Measurements from ENCODE around the gene PIK3R1.

Gene PIK3R1

DNA sequence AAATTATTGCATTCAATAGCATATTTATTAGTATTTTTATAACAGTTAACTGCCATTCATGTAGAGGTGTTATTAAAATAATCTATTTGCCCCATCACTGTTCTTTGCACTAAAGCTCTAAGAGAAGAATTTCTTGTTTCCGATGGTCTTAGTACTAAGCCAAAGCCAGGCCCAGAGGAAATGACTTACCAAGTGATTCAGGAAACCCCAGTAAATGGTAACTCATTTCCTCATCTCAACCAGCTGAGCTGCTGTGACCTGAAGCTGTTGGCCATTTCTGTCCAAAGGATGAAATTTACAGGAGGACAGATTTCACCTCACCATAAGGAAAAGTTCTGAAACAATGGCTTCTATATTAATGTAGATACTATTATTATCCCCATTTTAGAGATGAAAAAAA lies 117.0 kb downstream of the PIK3R1 start:
- no peak for DNase-seq

DNA sequence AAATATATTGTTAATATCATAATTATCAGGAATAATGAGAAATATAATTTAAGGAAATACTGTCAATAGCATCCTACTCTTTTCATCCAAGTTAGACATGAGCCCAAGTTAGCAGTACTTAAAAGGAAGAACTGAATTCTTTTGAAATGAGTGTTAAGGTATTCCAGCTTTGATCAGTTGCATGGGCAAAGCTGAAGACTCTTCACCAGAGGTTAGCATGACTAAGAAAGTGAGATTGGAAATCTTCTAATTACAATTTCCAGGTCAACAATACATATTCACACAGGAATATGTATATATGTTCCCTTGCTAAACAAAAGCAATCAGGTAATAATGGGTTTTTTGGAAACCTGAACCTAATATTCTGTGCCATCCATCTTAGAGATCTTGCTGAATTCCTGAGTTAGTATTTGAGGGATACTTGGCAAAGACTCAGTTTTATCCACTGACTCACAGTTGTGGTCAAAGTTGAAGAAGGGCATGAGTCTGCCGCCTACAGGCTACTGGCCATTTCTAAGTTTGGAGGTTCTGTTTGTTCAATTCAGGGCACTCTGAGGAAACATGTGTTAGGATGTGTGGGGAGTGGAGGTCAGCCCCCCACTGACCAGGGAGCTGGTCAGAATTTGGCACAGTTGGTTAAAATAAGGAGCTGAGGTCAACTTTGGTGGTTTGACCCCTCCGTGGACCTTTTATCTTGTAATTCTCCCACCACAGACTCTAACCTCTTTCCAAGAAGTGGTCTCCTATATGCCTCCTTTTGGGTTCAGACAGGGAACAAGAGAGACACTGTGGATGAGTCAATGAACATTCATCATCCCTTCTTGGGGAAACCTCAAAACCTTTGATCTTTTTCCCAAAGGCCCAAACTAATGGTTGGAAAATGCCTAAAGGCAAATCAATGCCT lies 118.3 kb downstream of the PIK3R1 start:
- no peak for DNase-seq

GRCh38 chr5:68334553-68334886 lies 119.0 kb downstream of the PIK3R1 start:
- no peak for DNase-seq

GRCh38 chr5:68335075-68335474 lies 119.5 kb downstream of the PIK3R1 start:
- DNase-seq = no peak

- DNase-seq = no peak
Observed at GRCh38 chr5:68336200-68336599, 120.6 kb downstream of the PIK3R1 start.

GRCh38 chr5:68337235-68337634 lies 121.7 kb downstream of the PIK3R1 start:
- no peak for DNase-seq

- no peak for DNase-seq
Observed at GRCh38 chr5:68339921-68340321, 124.4 kb downstream of the PIK3R1 start.

DNA sequence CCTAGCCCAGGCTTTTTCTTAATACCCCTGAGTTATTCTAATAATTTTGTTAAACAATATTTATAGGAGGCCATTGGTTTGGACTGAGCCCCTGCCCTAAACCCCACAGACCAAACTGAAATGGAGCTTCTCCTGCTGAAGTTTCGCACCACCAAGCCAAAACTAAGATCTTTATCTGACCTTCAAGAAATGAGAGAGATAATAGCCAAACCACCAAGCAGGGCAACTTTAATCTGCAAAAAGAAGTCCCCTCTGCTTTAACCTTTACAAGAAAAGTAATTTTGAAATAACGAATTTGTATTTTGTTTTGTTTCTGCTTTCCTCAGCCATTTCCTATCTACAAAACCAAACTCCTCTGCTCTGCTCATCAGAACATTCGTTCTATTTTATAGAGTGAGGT lies 125.5 kb downstream of the PIK3R1 start:
- no peak for DNase-seq

GRCh38 chr5:68342693-68343092 lies 127.1 kb downstream of the PIK3R1 start:
- DNase-seq = no peak

DNA sequence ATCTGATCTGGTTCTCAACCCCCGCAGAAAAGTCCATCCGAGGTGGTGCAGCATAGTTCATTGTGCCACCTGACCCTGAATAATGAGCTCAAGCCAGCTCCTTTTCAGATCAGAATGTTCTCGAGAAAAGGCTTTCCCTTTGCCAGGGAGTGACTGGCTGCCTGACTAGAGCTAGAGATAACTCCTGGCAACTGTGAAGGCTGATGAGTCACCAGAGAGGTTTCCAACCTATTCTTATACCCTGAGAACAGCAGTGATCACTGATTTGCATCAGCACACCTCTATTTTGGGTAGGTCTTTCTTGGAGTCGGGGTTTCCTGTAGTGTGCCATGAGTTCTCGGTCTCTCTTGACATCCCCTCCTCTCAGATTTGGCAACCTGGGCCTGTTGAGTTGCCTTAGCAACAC lies 127.9 kb downstream of the PIK3R1 start:
- no peak for DNase-seq

- peak in 1 of 2 donors; percentile 17 for DNase-seq
Observed at GRCh38 chr5:68344447-68345111, 129.0 kb downstream of the PIK3R1 start.

- no peak for DNase-seq
Observed at GRCh38 chr5:68345171-68345570, 129.6 kb downstream of the PIK3R1 start.

GRCh38 chr5:68345582-68345981 lies 130.0 kb downstream of the PIK3R1 start:
- DNase-seq = no peak

DNA sequence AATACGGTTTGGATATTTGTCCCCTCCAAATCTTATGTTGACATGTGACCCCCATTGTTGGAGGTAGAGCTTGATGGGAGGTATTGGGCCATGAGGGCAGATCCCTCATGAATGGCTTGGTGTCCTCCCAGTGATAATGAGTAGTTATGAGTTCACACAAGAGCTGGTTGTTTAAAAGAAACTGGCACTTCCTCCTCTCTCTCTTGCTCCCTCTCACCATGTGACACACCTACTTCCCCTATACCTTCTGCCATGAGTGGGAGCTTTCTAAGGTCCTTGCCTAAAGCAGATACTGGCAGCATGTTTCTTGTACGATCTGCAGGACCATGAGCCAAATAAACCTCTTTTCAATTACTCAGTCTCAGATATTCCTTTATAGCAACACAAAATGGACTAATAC lies 132.0 kb downstream of the PIK3R1 start:
- DNase-seq = peak in 1 of 2 donors; percentile 16

DNA sequence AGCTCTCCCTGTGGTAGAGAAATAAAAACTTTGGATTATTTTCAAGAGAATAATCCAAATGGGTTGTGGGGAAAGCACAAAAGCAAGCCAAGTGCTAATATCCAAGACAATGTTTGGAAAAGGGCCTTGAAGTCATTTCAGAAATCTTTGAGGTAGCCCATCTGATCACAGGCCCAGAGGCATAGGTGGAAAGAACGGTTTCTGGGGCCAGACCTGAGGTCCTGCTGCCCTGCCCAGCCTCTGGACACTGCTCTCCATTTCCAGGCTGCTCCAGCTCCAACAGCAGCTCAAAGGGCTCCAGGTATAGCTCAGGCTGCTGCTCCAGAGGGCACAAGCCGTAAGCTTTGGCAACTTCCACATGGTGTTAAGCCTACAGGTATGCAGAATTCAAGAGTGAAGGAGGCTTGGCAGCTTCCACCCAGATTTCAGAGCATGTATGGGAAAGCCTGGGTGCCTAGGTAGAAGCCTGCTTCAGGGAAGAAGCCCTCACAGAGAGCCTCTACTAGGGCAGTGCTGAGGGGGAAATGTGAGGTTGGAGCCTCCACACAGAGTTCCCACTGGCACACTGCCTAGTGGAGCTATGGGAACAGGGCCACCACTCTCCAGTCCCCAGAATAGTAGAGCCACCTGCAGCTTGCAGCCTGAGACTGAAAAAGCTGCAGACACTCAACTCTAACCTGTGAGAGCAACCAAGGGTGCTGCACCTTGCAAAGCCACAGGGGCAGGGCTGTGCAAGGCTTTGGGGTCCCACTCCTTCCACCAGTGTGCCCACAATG lies 133.1 kb downstream of the PIK3R1 start:
- DNase-seq = no peak

DNA sequence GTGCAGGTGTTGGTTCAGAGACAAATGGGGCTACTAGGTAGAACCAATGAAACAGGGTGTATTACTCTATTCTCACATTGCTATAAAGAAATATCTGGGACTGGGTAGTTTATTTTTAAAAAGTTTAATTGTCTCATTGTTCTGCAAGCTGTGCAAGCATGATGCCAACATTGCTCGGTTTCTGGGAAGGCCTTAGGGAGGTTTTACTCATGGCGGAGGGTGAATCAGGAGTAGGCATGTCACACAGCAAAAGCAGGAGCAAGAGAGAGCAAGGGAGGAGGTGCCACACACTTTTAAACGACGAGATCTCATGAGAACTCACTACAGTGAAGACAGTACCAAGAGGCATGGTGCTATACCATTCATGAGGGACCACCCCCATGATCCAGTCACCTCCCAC lies 134.6 kb downstream of the PIK3R1 start:
- no peak for DNase-seq

All from CD4-positive, alpha-beta T cell treated with Interleukin-4 for 1 hour (primary cell).